Adrenal gland (tissue), 12 donors: ENCODE data around the gene LAMB4. TPM values are rescaled to one million over a fixed set of nuclear protein-coding genes. Genes with fewer than 3 reads are reported as not detected.
A peak's percentile ranks its signal among the peaks of the same experiment; 100 is the strongest.

Source experiments
- DNase-seq, 7 donors: peaks; one replicate each; pipeline ENCODE4 v3.0.0-alpha.2; 2019 to 2020
- H3K27ac ChIP-seq, 5 donors: fragments of 200-600 bp; sonication (generic) in 4 of 5; 1 replicate in 3 of 5; 2 replicates in 2 of 5; pipeline versions ENCODE4 v1.5.1 to v1.8.0; 2016 to 2020; ENCODE audit warnings: mild to moderate bottlenecking in 1 of 5
- H3K27me3 ChIP-seq: fragments of 200-600 bp; 2 replicates; pipeline ENCODE4 v1.8.0; 2021
- H3K36me3 ChIP-seq, 2 donors: fragments of 200-600 bp; replicated peaks in 1 of 2; 1 replicate in 1 of 2; 2 replicates in 1 of 2; pipeline versions ENCODE4 v1.5.1 to v1.8.0; 2018 to 2022
- H3K4me1 ChIP-seq, 2 donors: fragments of 200-600 bp; replicated peaks in 1 of 2; 1 replicate in 1 of 2; 2 replicates in 1 of 2; pipeline versions ENCODE4 v1.5.1 to v1.8.0; 2018 to 2021
- H3K4me3 ChIP-seq, 4 donors: fragments of 200-600 bp; sonication (generic) in 3 of 4; one replicate each; pipeline ENCODE4 v1.5.1; 2016 to 2018
- H3K9me3 ChIP-seq, 3 donors: fragments of 200-600 bp; sonication (generic) in 1 of 3; replicated peaks in 1 of 3; 1 replicate in 2 of 3; 2 replicates in 1 of 3; pipeline versions ENCODE4 v1.5.1 to v1.8.0; 2016 to 2021
- CTCF ChIP-seq, 6 experiments: fragments of 450-650 bp in 4 of 6; fragments of 200-600 bp in 2 of 6; sonication (generic) in 1 of 6; IDR thresholded peaks; 1 replicate in 5 of 6; 2 replicates in 1 of 6; pipeline versions ENCODE4 v1.5.1 to v1.8.0; 2016 to 2021; ENCODE audit warnings: antibody characterized with exemption in 6 of 6, mild to moderate bottlenecking in 2 of 6, moderate library complexity in 1 of 6
- POLR2A ChIP-seq, 2 donors: fragments of 450-650 bp; IDR thresholded peaks; one replicate each; pipeline ENCODE4 v1.6.1; 2017; ENCODE audit warnings: antibody characterized with exemption in 2 of 2, mild to moderate bottlenecking in 2 of 2, moderate library complexity in 1 of 2
- WGBS, 4 donors: extraction: QIAGEN DNeasy Blood & Tissue Kit in 2 of 4; methylation state at CpG; one replicate each; pipeline versions ENCODE4 v1.1.5 to v1.1.7; 2013 to 2017; 5-methylcytosine and 5-hydroxymethylcytosine counted together
- intact Hi-C, 2 donors: fragments of 100-400 bp; cut with DNase I; formaldehyde crosslinking; loops; one replicate each; pipeline versions ENCODE4 v1.14.1 to v1.15.0; 2022 to 2023
- polyA plus RNA-seq, 3 donors: library from polyadenylated mRNA; stranded (reverse); fragments of 200-250 nt in 2 of 3; fragments of 350-450 nt in 1 of 3; fragmentation: Illumina TruSeq in 1 of 3; extraction: RNeasy Lipid Tissue Mini Kit (QIAGEN cat#74804) in 1 of 3; gene quantifications; one replicate each; pipeline ENCODE4 v1.2.3, GENCODE V29; 2013 to 2014
- total RNA-seq, 9 donors: library from RNA; depleted of rRNA in 4 of 9; stranded (reverse); fragments of >200 nt in 4 of 9; fragments of 120-200 nt in 1 of 9; fragmentation: NEBNext Ultra II Directional in 1 of 9; extraction: Animal tissue kit (Norgen Biotek cat#: 25700) in 1 of 9; gene quantifications; one replicate each; pipeline versions ENCODE4 v1.1.0 to v1.2.4, GENCODE V29; 2013 to 2023
- donor health status: healthy with polysubstance abuse.
- donor health status: Bipolar disorder and iron deficiency.
- donor health status: DM: yes; HTN: yes; CAD: no.
- donor health status: DM: no; HTN: no; CAD: no.
- donor health status: DM: no; HTN: no; CAD: no.
- donor health status: DM: yes; HTN: yes; CAD: no.

LAMB4 gene
- total and polyA plus RNA-seq, 12 donors = 0.12 to 1.0 (median 0.27) TPM; not detected in 5

GRCh38 chr7:108170251-108170650 lies 40.1 kb upstream of the LAMB4 start:
- WGBS, 4 donors = 79 to 84% (median 81%) methylated on average over 5 of the region's 5 CpGs
- H3K27me3 ChIP-seq = no peaks in the 10 kb centered on the region
- no peak overlapping the region for H3K4me3 ChIP-seq
- peaks cover 0 to 11% of the 10 kb centered on the region in 2 donors for H3K4me1 ChIP-seq
- H3K9me3 ChIP-seq = no peaks in the 10 kb centered on the region
- no peak overlapping the region for H3K27ac ChIP-seq
- TF ChIP-seq CTCF (IDR thresholded peaks at IDR 0.05) (no peak), POLR2A (IDR thresholded peaks at IDR 0.05) (no peak)
- no peak for DNase-seq
- intact Hi-C loops = no loop called here
- no peaks in the 10 kb centered on the region for H3K36me3 ChIP-seq

- H3K9me3 ChIP-seq = no peaks in the 10 kb centered on the region
- no peaks in the 10 kb centered on the region for H3K36me3 ChIP-seq
- no peak overlapping the region for H3K27ac ChIP-seq
- peaks cover 0 to 11% of the 10 kb centered on the region in 2 donors for H3K4me1 ChIP-seq
- H3K27me3 ChIP-seq = no peaks in the 10 kb centered on the region
- H3K4me3 ChIP-seq = peak overlapping the region in 1 of 4 donors; percentile 20
- TF ChIP-seq POLR2A (IDR thresholded peaks at IDR 0.05) (no peak), CTCF (IDR thresholded peaks at IDR 0.05) (no peak)
- WGBS, 4 donors = 59 to 66% (median 63%) methylated on average over 7 of the region's 7 CpGs
- DNase-seq = peak in 1 of 7 donors; percentile 25
- intact Hi-C loops = no loop called here
Observed at GRCh38 chr7:108167460-108167859, 37.3 kb upstream of the LAMB4 start.

- H3K4me1 ChIP-seq = peaks cover 0 to 9% of the 10 kb centered on the region in 2 donors
- no peak for TF ChIP-seq POLR2A (IDR thresholded peaks at IDR 0.05)
- no peak for TF ChIP-seq CTCF (IDR thresholded peaks at IDR 0.05)
- H3K27me3 ChIP-seq = no peaks in the 10 kb centered on the region
- no peaks in the 10 kb centered on the region for H3K36me3 ChIP-seq
- DNase-seq = no peak
- H3K4me3 ChIP-seq = no peak overlapping the region
- no peaks in the 10 kb centered on the region for H3K9me3 ChIP-seq
- 90 to 96% (median 95%) methylated on average over 5 of the region's 5 CpGs for WGBS, 4 donors
- intact Hi-C loops = no loop called here
- no peak overlapping the region for H3K27ac ChIP-seq
Observed at GRCh38 chr7:108166687-108167086, 36.5 kb upstream of the LAMB4 start.

- intact Hi-C loops = no loop called here
- Histone ChIP-seq H3K9me3 (no peaks in the 10 kb centered on the region), H3K27me3 (no peaks in the 10 kb centered on the region), H3K27ac (no peak overlapping the region), H3K4me3 (no peak overlapping the region), H3K4me1 (peaks cover 0 to 5% of the 10 kb centered on the region in 2 donors), H3K36me3 (no peaks in the 10 kb centered on the region)
- TF ChIP-seq CTCF (IDR thresholded peaks at IDR 0.05) = no peak
- TF ChIP-seq POLR2A (IDR thresholded peaks at IDR 0.05) = no peak
- no peak for DNase-seq
- 91 to 98% (median 96%) methylated on average over 2 of the region's 2 CpGs for WGBS, 4 donors
Observed at GRCh38 chr7:108165723-108166122, 35.6 kb upstream of the LAMB4 start.
